Measurements from ENCODE around the gene LRRC14B. TPM values are rescaled to one million over a fixed set of nuclear protein-coding genes. Genes with fewer than 3 reads are reported as not detected.

Gene LRRC14B
- total and polyA plus RNA-seq, 2 experiments from 2014 or later = not detected

- TF ChIP-seq ZNF462 (CRISPR knock-in tag; IDR thresholded peaks at IDR 0.05) = no peak
- no peak for TF ChIP-seq REST (IDR thresholded peaks at IDR 0.05; ENCODE audit: unreplicated experiment)
- no peak for TF ChIP-seq EZH2 (IDR thresholded peaks at IDR 0.05; ENCODE audit: low read depth, unreplicated experiment)
- no peak for TF ChIP-seq ZNF331 (CRISPR knock-in tag; IDR thresholded peaks at IDR 0.05; ENCODE audit: low read depth)
- no peak for TF ChIP-seq CTCF (conservative IDR thresholded peaks at IDR 0.05; ENCODE audit: low read depth in 2 of 2)
- no peak for TF ChIP-seq NANOG (IDR thresholded peaks at IDR 0.05; ENCODE audit: borderline replicate concordance)
- TF ChIP-seq POLR2AphosphoS5 (IDR thresholded peaks at IDR 0.05; ENCODE audit: low read depth) = no peak
These were observed 20.1 kb upstream of the LRRC14B start (continued) for GRCh38 chr5:170971-171800.

All from GM23338 (cell line).